GM18867 (cell line): ENCODE data around the gene CC2D2B.
"Not testable (repeated sequence)": the region's sequence is repeated elsewhere in the genome, so short reads cannot be mapped to it uniquely, and the experiment has no call there.

Experiments used
- ATAC-seq: cut with Tn5 transposase; IDR thresholded peaks from one replicate; pipeline ENCODE4 v1.9.1; 2021; ENCODE audit warnings: mild to moderate bottlenecking, moderate library complexity; ENCODE audit not compliant: unreplicated experiment

CC2D2B gene

DNA sequence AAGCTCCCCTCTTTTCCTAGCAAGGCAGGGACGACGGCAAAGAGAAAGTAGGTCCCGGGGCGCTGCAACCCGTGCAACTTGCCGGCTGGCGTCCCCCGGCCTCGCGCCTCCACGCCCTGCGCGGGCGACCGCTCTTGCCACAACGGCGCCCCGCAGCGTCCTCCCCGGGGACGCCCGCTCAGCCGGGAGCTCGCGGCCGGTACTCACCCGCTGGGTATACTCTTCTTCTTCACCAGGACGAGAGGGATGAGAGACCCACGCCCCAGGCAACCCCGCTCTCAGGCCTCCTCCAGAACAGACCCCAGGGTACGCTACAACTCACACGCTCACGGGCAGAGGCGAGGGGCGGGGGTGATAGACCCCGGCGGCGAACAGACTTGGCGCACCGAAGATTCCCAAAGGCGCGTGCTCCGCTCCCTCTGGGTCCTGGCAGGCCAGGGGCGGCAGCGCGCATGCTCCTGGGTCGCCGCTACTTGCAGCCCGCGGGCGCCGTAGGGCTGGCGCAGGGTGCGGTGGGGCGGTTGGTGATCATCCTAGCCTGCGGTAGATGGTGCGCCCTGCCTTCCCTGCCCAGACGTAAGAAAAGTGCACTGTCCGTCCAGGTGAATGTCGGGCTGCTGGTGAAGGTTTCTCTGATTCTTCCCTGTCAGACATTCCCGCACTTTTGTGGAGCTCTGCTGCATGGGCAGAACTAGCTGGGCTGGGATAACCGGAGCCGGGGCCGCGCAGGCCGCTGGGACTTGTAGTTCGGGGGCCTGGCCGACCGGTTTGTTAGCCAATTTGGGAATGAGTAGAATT is at the start of gene CC2D2B:
TSS of gene CC2D2B (plus strand) at position 520 of the 798 bp plus-strand sequence. CDS start 3,349 bp downstream, outside the sequence.
- peak; percentile 88 for ATAC-seq

DNA sequence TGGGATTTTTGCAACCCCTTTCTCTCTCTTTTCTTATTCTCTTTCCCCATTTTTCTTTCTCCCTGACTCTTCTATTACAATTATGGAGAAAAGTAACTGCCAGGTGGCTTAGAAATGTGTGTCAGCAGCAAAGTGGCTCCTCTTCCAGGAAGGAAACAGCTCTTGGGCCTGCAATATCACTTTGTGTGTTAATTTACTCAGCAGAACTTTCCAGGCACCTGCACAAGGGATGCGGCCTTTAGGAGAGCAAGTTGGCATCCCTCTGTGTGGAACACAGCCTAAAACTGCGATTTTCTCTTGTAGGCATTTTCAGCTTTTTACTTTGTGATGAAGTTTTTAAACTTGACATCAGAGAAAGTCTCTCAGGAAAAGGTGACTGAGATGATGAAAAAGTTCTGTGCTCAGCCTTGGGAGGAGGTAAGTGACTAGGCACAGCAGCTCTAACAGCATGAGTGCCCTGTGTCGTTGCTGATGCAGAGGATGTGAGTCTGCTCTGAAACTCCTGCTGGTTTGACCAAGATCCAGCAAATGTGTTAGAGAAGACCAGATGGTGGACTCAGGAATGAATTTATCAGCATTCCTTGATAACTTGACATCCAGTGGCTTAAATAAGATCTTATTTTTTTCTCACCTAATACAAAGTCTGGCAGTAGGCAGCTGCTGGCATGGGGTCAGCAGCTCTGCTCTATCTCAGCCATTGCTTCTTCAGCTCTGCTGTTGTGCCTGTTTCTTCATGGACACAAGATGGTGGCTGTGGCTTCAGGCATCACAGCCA is 47.4 kb upstream of the CC2D2B start:
- no peak for ATAC-seq

GRCh38 chr10:95861386-95861785 is 46.4 kb upstream of the CC2D2B start:
- ATAC-seq = no peak

DNA sequence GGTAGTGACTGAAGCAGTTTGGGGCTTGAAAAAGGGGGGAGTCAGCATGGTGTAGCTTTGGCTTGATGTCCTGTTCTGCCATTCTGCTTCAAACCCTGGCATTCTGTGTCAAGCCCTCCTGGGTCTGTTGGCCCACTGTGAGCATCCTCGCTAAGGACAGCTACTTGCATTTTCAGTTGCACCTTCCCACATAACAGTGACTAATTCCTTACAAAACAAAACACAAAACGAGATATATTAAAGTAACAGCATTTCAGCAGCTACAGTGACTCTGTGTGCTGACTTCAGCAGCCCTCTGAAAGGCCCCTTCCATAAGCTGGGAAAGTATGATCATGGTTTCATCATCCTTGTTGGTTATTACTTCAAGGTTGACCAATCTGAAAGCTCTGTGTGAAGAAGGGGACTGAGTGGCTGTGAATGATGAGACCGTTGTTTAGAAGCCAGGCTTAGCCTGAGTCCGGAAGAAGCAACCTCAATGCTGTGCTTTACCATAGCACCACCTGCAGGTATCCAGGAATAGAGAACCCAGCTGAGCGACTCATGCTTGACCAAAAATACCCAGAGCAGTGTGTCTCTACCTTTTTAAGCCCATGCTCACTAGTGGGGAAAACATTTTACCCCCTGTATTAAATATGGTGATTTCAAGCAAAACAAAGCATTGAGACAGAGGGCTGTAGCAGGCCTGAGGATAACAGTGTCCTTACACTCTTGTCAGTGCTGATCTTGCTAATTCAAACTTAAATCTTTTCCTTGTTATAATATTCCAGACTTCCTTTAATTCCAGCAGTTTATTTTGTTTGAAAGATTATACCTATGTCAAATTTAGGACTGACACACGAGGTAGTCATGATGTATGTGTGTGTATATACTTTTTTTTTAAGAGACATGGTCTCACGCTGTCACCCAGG is 42.6 kb upstream of the CC2D2B start:
- peak; percentile 93 for ATAC-seq

- ATAC-seq = no peak
Measured at GRCh38 chr10:95865814-95866466, 41.8 kb upstream of the CC2D2B start.

DNA sequence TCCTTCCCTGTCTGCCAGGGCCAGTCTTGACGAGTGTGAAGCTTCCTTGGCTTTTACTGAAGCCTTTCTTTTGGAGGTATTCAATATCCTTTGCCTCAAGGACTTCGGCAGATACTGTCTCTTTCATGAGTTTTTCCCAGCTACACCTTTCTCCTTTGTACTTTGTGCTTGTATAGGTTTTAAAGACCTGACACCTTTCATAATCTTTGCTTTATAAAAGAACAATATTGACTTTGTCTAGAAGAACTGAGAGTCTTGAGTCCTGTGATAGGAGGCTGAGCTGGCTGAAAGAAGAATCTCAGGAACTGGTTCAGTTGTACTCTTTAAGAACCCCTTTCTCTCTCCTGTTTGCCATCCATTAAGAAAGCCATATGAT is 41.3 kb upstream of the CC2D2B start:
- no peak for ATAC-seq

GRCh38 chr10:95867866-95868265 is 39.9 kb upstream of the CC2D2B start:
- no peak for ATAC-seq

DNA sequence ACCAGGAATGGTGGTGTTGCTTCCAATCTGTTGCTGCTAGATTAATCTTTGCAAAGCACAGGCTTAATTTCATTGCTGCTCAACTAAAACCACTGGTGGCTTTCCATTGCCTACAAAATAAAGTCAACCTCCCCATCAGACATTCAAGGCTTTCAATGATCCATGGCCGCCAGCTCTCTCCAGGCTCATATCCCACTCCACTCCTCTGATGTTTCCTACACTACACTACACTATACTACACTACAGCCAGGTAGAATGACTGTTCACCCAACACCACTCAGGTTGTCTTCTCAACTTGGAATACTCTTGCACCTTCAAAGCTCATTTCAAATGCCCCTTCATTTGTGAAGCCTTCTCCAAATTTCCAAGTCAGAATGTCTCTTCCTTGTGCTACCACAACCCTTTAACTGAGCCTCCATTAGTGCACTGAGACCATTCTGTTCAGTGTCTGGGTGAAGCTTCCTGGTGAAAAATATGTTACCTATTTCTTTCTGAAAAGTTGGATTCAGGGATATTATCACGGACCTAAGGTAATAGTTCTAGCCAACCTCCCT is 35.5 kb upstream of the CC2D2B start:
- ATAC-seq = no peak

GRCh38 chr10:95873139-95873538 is 34.6 kb upstream of the CC2D2B start:
- ATAC-seq = no peak

DNA sequence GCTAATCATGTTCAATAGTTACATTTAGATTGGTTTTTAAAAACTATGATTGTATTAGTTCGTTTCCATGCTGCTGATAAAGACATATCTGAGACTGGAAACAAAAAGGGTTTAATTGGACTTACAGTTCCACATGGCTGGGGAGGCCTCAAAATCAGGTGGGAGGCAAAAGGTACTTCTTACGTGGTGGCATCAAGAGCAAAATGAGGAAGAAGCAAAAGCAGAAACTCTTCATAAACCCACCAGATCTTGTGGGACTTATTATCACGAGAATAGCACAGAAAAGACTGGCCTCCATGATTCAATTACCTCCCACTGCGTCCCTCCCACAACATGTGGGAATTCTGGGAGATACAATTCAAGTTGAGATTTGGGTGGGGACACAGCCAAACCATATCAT is 34.1 kb upstream of the CC2D2B start:
- no peak for ATAC-seq

- not testable (repeated sequence) for ATAC-seq
Measured at GRCh38 chr10:95874783-95875182, 33.0 kb upstream of the CC2D2B start.

DNA sequence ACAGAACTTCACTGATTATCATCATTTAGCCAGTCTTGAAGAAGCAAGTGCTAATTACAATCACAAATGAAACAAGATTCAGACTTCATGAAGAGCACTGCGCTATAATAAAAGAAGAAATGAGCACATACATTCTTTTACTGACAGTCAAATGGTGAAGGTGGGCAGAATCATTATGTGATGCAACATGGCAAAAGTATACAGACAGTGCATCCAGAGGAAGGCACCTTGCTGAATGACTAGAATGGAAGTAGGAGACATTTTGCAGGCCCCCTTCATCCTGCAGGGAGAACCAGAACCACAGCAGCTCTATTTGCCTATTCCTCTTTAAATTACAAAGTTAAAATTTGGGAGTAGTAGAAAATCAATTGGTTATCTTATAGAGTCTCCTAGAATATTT is 31.0 kb upstream of the CC2D2B start:
- no peak for ATAC-seq

- no peak for ATAC-seq
Measured at GRCh38 chr10:95877881-95878280, 29.9 kb upstream of the CC2D2B start.

DNA sequence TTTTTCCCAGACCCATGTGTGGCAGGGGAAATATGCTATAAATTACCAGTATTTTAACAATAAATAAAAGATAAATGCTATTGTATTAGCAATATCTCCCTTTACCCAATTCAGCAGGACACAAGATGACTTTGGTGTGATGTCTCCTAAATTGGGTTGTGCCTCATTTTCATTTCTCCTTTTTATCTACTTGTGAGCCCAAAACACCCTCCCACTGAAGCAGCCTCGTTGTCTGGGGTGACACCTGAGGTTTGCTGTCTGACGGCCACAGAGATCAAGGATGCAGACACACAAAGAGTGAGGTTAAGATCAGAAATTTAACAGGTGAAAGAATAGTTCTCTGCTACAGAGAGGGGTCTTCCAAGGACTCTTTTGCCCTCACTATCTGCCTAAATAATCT is 27.1 kb upstream of the CC2D2B start:
- peak; percentile 68 for ATAC-seq

- ATAC-seq = no peak
Measured at GRCh38 chr10:95881316-95881715, 26.5 kb upstream of the CC2D2B start.

DNA sequence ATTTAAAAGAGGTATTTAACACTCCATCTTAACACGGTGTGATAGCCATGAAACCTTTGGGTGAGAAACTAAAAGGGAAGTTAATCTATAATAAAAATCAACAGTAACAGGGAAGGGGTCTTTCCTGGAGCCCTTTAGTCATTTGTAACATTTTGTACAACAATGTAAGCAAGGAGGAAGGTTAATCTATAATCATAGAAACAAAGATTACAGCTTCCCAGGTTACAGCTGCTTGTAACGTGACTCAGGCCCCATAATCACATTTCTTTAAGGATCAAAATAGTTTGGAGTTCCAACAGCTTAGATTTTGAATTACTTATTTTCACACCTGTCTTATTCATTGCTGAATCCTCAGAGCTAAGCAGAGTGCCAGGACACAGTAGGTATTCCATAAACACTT is 17.9 kb upstream of the CC2D2B start:
- no peak for ATAC-seq

- no peak for ATAC-seq
Measured at GRCh38 chr10:95896071-95896850, 11.5 kb upstream of the CC2D2B start.

GRCh38 chr10:95905897-95906580 is 1.7 kb upstream of the CC2D2B start:
- not testable (repeated sequence) for ATAC-seq
